Measurements from ENCODE around the gene ETV5. TPM values are rescaled to one million over a fixed set of nuclear protein-coding genes. Genes with fewer than 3 reads are reported as not detected.
A peak's percentile ranks its signal among the peaks of the same experiment; 100 is the strongest.

The ETV5 gene
- total and polyA plus RNA-seq, 2 donors (not counting 1 experiment from before 2014, with no cell fraction given) = 23.1 to 24.9 TPM

DNA sequence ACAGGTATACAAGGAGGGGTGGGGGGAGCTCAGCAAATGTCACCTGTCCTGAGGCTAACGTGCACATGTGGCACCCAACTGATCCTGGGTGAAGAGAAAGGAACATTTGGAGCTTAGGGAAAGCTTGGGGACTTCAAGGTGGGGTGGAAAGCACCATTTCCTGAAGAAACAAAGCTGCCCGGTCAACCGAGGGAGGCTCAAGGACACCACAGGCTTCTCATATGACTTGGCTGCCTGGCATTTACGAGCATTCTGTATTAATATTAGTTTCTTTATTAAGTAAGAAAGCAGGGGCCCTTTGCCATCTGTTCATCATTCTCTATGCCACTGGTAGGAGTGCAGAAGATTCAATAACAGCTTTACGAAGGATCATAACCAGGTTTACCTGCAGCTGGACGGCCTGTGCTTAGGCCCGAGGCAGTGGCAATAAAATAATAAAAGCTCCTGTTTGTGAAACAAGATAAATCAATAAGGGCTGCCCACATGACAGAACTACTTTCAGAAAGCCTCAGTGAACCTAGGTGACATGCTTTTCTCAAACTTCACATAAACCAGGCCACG is 54.0 kb downstream of the ETV5 start:
- no peak overlapping the region for H2AFZ ChIP-seq (ENCODE audit: low read length)

DNA sequence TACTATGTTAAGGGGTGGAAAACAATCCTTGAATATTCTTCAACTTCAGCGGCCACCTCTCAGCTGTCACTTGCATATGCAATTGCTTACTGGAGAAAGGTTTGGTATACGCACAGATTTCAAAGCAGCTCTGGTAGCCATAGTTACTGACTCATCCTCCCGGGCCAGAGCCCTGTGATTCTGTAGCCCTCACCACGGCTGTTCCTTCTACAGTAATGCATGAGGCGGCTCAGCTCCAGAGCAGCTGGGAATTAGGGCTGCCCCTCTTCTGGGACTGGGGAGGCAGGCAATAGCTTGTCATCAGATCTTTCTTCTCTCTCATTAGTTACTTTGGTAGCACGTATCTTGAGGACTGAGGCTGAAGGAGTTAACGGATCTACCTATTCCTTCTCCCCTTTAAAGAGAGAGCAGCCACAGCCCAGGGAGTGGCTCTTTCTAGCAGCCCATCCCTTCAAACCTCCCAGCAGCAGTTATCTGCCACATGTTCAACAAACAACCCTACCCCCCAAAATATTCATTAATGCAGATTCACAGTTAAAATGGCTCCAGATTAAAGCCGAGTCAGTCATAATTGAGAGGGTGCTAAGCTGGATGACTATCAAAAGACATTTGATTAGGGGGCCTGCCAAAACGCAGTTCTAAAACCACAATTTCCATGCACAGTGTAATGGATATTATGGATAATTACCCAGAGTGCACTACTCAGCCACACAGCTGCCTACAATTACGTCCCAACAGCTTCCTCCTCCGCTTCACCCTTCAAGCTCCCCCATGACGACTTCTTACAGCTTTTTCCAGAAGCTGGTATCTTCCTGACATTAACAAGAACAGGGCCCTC is 54.7 kb downstream of the ETV5 start:
- Histone ChIP-seq H2AFZ (ENCODE audit: low read length) (no peak overlapping the region), H3K4me2 (ENCODE audit: extremely low read depth, insufficient read depth, low read length) (no peak overlapping the region), H3K27ac (ENCODE audit: insufficient read depth, low read length) (no peak overlapping the region)

More for the DNA sequence above, 54.0 kb downstream of the ETV5 start:
- H4K20me1 ChIP-seq (ENCODE audit: control insufficient read depth, extremely low read depth, insufficient read depth, low read length) = no peaks in the 10 kb centered on the region
- no peak overlapping the region for H3K27ac ChIP-seq (ENCODE audit: insufficient read depth, low read length)
- H3K79me2 ChIP-seq (ENCODE audit: control insufficient read depth, insufficient read depth, low read length) = no peaks in the 10 kb centered on the region
- H3K4me2 ChIP-seq (ENCODE audit: extremely low read depth, insufficient read depth, low read length) = no peak overlapping the region
- peaks cover 3% of the 10 kb centered on the region for H3K4me1 ChIP-seq (ENCODE audit: control insufficient read depth, extremely low read depth, insufficient read depth, low read length)
- H3K36me3 ChIP-seq (ENCODE audit: control insufficient read depth, insufficient read depth, low read length) = peaks cover 8% of the 10 kb centered on the region
- DNase-seq (ENCODE audit: low read depth in 2 of 2) = no peak
- H3K27me3 ChIP-seq (ENCODE audit: control insufficient read depth, insufficient read depth, low read length) = no peaks in the 10 kb centered on the region
- no peak overlapping the region for H3K4me3 ChIP-seq (replicated peaks in 1 of 4; ENCODE audit: control extremely low read depth in 1 of 4, insufficient read depth in 1 of 4, low read depth in 3 of 4, low read length in 4 of 4)
- H3K9me3 ChIP-seq (ENCODE audit: control insufficient read depth, insufficient read depth, low read depth, low read length) = no peaks in the 10 kb centered on the region
- no peak for TF ChIP-seq EZH2 (IDR thresholded peaks at IDR 0.05; ENCODE audit: low read length, missing control alignments)
- TF ChIP-seq, protein P1, sequence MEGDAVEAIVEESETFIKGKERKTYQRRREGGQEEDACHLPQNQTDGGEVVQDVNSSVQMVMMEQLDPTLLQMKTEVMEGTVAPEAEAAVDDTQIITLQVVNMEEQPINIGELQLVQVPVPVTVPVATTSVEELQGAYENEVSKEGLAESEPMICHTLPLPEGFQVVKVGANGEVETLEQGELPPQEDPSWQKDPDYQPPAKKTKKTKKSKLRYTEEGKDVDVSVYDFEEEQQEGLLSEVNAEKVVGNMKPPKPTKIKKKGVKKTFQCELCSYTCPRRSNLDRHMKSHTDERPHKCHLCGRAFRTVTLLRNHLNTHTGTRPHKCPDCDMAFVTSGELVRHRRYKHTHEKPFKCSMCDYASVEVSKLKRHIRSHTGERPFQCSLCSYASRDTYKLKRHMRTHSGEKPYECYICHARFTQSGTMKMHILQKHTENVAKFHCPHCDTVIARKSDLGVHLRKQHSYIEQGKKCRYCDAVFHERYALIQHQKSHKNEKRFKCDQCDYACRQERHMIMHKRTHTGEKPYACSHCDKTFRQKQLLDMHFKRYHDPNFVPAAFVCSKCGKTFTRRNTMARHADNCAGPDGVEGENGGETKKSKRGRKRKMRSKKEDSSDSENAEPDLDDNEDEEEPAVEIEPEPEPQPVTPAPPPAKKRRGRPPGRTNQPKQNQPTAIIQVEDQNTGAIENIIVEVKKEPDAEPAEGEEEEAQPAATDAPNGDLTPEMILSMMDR (conservative IDR thresholded peaks at IDR 0.05 in 1 of 2, IDR thresholded peaks at IDR 0.05 in 1 of 2; ENCODE audit: low read depth in 1 of 2, low read length in 2 of 2) = no peak
- no peak overlapping the region for H3K9ac ChIP-seq (ENCODE audit: insufficient read depth, low read length)

More for the DNA sequence above, 54.7 kb downstream of the ETV5 start:
- H3K27me3 ChIP-seq (ENCODE audit: control insufficient read depth, insufficient read depth, low read length) = no peaks in the 10 kb centered on the region
- H3K4me1 ChIP-seq (ENCODE audit: control insufficient read depth, extremely low read depth, insufficient read depth, low read length) = peaks cover 3% of the 10 kb centered on the region
- DNase-seq (ENCODE audit: low read depth in 2 of 2) = peak; percentile 51 to 57
- H3K36me3 ChIP-seq (ENCODE audit: control insufficient read depth, insufficient read depth, low read length) = peaks cover 8% of the 10 kb centered on the region
- TF ChIP-seq EZH2 (IDR thresholded peaks at IDR 0.05; ENCODE audit: low read length, missing control alignments) = no peak
- TF ChIP-seq, protein P1 (conservative IDR thresholded peaks at IDR 0.05 in 1 of 2, IDR thresholded peaks at IDR 0.05 in 1 of 2; ENCODE audit: low read depth in 1 of 2, low read length in 2 of 2) = no peak
- H3K4me3 ChIP-seq (replicated peaks in 1 of 4; ENCODE audit: control extremely low read depth in 1 of 4, insufficient read depth in 1 of 4, low read depth in 3 of 4, low read length in 4 of 4) = no peak overlapping the region
- H3K9ac ChIP-seq (ENCODE audit: insufficient read depth, low read length) = no peak overlapping the region
- no peaks in the 10 kb centered on the region for H3K9me3 ChIP-seq (ENCODE audit: control insufficient read depth, insufficient read depth, low read depth, low read length)
- H4K20me1 ChIP-seq (ENCODE audit: control insufficient read depth, extremely low read depth, insufficient read depth, low read length) = no peaks in the 10 kb centered on the region
- no peaks in the 10 kb centered on the region for H3K79me2 ChIP-seq (ENCODE audit: control insufficient read depth, insufficient read depth, low read length)

All from fibroblast of lung (primary cell).